Thoracic aorta (tissue), 2 donors: ENCODE measurements around the gene CLRN3. TPM values are rescaled to one million over a fixed set of nuclear protein-coding genes. Genes with fewer than 3 reads are reported as not detected.

Source experiments
- ATAC-seq: fragments of 150-250 bp; one replicate; pipeline ENCODE4 v1.8.0; 2017; ENCODE audit warnings: low read depth; ENCODE audit not compliant: insufficient number of reproducible peaks, low FRiP score
- DNase-seq: peaks from one replicate; pipeline ENCODE4 v3.0.0-alpha.2; 2020; ENCODE audit warnings: low spot score
- H3K27ac ChIP-seq, 2 donors: fragments of 200-600 bp; sonication (generic); 1 replicate in 1 of 2; 2 replicates in 1 of 2; pipeline ENCODE4 v1.5.1; 2016; ENCODE audit warnings: mild to moderate bottlenecking in 2 of 2, moderate library complexity in 2 of 2
- H3K27me3 ChIP-seq: fragments of 200-600 bp; sonication (generic); replicated peaks from 2 replicates; pipeline ENCODE4 v1.6.0; 2016; ENCODE audit warnings: mild to moderate bottlenecking; ENCODE audit not compliant: insufficient read depth
- H3K36me3 ChIP-seq: fragments of 200-600 bp; sonication (generic); one replicate; pipeline ENCODE4 v1.5.1; 2016
- H3K4me1 ChIP-seq, 2 donors: fragments of 200-600 bp; sonication (generic); 1 replicate in 1 of 2; 2 replicates in 1 of 2; pipeline versions ENCODE4 v1.5.1 to v1.6.0; 2016; ENCODE audit warnings: low read depth in 2 of 2, mild to moderate bottlenecking in 1 of 2; ENCODE audit not compliant: control insufficient read depth in 1 of 2
- H3K4me3 ChIP-seq: fragments of 200-600 bp; sonication (generic); 2 replicates; pipeline ENCODE4 v1.5.1; 2016; ENCODE audit warnings: mild to moderate bottlenecking
- H3K9me3 ChIP-seq: fragments of 200-600 bp; sonication (generic); 2 replicates; pipeline ENCODE4 v1.5.1; 2016
- total RNA-seq, 2 donors: library from RNA; depleted of rRNA; stranded (reverse); fragments of >200 nt; gene quantifications; one replicate each; pipeline versions ENCODE4 v1.1.0 to v1.2.3, GENCODE V29; 2016
- TF ChIP-seq, protein P1 (sequence below): fragments of 200-600 bp; sonication (generic); IDR thresholded peaks from one replicate; pipeline ENCODE4 v1.5.1; 2019; ENCODE audit warnings: antibody characterized with exemption

The CLRN3 gene
- total RNA-seq, 2 donors from 2014 or later: not detected

DNA sequence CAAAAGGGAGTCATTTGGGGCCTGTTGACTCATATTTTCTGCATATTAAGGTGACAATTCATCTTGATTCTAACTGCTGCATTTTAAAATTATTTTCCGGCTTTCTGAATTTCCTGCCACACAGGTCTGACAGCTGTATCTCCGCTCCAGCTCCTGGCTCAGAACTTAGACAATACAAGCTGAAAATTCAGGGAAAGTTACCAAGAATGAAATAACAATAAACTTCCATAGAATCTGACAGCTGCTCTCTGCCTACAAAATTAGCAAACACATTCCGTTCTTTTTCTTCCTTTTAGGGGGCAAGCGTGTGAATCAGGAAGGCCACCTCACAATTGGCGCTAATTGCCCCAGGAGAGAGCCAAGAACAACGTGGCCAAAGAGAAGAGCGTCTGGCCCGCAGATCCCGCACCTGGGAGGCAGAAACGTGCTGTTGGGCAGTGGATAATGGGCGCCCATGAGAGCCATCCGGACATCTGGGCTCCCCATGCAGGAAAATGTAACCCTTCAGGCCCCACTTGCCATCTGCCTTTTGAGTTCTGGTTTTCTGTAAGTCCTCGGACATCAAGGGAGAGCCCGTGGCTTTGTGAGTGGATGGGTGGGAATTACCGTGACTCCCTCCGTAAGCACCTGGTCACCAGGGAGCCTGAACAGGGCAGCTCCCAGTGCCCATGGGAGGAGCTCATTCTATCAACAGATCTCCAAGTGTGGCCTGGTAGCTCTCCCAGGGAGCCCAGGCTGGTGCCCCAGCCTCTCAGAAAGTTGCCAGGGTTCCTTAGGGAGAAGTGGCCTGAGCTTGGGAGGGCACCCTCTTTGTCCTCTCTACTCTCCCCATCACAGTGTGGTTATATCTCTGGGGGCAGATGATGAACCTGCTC is 5.0 kb downstream of the CLRN3 start:
- Histone ChIP-seq H3K36me3 (no peaks in the 10 kb centered on the region), H3K27me3 (no peaks in the 10 kb centered on the region), H3K27ac (no peak overlapping the region), H3K4me1 (peaks cover 10 to 32% of the 10 kb centered on the region in 2 donors), H3K9me3 (no peaks in the 10 kb centered on the region), H3K4me3 (no peak overlapping the region)
- TF ChIP-seq, protein P1, sequence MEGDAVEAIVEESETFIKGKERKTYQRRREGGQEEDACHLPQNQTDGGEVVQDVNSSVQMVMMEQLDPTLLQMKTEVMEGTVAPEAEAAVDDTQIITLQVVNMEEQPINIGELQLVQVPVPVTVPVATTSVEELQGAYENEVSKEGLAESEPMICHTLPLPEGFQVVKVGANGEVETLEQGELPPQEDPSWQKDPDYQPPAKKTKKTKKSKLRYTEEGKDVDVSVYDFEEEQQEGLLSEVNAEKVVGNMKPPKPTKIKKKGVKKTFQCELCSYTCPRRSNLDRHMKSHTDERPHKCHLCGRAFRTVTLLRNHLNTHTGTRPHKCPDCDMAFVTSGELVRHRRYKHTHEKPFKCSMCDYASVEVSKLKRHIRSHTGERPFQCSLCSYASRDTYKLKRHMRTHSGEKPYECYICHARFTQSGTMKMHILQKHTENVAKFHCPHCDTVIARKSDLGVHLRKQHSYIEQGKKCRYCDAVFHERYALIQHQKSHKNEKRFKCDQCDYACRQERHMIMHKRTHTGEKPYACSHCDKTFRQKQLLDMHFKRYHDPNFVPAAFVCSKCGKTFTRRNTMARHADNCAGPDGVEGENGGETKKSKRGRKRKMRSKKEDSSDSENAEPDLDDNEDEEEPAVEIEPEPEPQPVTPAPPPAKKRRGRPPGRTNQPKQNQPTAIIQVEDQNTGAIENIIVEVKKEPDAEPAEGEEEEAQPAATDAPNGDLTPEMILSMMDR: no peak
- no peak for DNase-seq
- no peak for ATAC-seq

DNA sequence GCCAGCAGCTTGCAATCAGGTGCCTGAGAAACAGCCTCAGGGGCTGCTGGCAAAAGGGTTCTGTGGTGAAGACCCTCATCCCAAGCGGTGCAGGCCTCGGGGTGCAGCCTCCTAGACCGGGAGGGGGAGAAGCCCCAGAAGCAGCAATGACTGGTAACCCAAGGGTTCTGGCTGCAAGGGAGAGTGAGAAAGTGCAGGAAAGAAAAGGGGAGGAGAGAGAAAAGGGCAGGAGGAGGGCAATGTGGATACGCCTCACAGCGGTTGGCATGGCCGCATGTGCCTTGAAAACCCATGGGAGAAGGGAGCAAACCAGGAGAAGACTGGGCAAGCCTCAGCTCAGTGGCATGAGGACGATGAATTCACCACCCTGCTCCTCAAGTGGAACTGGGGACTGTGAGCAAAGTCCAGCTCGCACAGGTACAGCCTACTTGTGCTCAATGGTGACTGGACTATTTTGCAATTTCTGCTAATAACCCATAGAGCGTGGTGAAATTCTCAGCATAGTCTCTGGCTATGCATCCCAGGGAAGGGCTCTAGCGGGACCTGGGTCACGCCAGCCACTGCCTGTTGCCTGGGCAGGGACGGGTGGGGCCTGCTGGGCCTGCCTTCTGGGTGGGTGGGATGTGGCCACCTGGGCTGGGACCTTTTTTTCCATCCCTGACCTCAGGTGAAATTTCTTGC is 6.2 kb downstream of the CLRN3 start:
- H3K4me1 ChIP-seq: peaks cover 10 to 32% of the 10 kb centered on the region in 2 donors
- no peak for ATAC-seq
- no peak overlapping the region for H3K4me3 ChIP-seq
- no peak overlapping the region for H3K27ac ChIP-seq
- DNase-seq: no peak
- H3K36me3 ChIP-seq: no peaks in the 10 kb centered on the region
- no peaks in the 10 kb centered on the region for H3K27me3 ChIP-seq
- no peaks in the 10 kb centered on the region for H3K9me3 ChIP-seq
- TF ChIP-seq, protein P1: no peak

DNA sequence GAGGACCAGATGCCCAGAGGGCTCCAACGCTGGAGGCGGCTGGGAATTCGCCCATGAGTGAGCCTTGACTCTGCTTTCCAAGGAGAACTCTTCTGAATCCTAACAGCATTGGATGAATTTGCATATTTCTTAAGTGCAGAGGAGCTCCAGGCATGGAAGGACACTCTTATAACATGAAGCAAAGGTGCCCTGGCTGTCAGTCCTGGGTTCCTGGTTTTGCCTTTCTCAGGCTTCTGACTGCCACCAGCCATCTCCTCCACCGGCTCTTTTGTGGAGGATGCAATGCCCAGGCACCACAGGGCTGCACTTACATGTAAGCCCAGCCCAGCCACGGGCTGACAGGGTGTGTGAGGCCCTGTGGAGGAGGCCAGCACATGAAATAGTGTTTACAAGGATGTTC is 8.2 kb downstream of the CLRN3 start:
- Histone ChIP-seq H3K27ac (no peak overlapping the region), H3K9me3 (no peaks in the 10 kb centered on the region), H3K36me3 (no peaks in the 10 kb centered on the region), H3K27me3 (no peaks in the 10 kb centered on the region), H3K4me1 (peaks cover 7 to 27% of the 10 kb centered on the region in 2 donors), H3K4me3 (no peak overlapping the region)
- TF ChIP-seq, protein P1: no peak
- DNase-seq (no peak), ATAC-seq (no peak)

DNA sequence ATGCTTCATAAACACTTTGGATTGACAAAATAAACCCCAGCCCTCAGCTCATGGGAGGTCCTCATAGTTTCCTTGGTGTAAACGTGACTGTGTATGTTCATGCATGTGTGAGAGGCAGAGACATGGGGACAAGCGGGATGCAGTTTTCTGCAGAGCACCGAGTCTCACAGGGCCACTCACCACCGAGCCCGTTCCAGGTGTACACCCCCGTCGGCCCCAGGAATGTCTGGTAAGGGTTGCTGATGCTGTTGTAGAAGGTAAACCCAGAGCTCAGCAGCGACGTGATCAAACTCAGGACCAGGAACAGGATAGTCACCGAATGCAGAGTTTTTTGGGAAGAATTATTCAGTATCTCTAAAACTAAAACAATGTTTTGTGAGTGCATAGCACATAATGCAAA is 9.2 kb downstream of the CLRN3 start:
- Histone ChIP-seq H3K4me1 (peaks cover 0 to 17% of the 10 kb centered on the region in 2 donors), H3K9me3 (no peaks in the 10 kb centered on the region), H3K27me3 (no peaks in the 10 kb centered on the region), H3K27ac (no peak overlapping the region), H3K36me3 (no peaks in the 10 kb centered on the region), H3K4me3 (no peak overlapping the region)
- DNase-seq (no peak), ATAC-seq (no peak)
- TF ChIP-seq, protein P1: no peak

DNA sequence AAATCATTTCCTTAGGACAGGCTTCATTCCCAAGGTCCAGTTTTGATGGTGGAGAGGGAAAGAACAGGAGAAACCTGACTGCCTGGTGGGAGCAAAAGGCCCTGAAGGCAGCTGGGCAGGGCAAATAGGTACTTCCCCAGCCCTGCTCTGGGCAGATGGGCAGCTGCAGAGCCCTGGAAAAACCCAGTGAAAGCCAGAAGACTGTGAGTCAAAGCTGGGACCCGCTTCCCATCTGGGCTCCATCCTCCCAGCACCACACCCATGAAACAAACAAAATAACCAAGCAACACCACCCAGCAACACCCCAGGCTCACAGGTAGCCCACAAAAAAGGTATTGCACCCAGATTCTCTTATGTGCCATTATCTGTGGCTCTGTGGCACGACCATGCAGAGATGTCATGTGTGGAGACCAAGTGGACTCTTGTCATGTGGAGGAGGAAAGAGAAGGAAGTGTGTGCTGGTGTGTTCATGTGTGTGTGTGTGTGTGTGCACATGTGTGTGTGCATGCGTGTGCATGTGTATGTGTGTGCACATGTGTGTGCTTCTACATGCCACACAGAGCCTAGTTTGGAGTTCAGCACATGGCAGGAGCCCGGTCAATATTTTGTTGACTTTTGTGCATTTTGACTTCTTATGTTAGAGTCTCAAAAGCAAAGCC is 9.8 kb downstream of the CLRN3 start:
- DNase-seq (no peak), ATAC-seq (no peak)
- Histone ChIP-seq H3K36me3 (no peaks in the 10 kb centered on the region), H3K27ac (no peak overlapping the region), H3K4me1 (peaks cover 0 to 11% of the 10 kb centered on the region in 2 donors), H3K9me3 (no peaks in the 10 kb centered on the region), H3K27me3 (no peaks in the 10 kb centered on the region), H3K4me3 (no peak overlapping the region)
- TF ChIP-seq, protein P1: no peak
